GM19099 (cell line): ENCODE measurements around the gene ZNF598.
A peak's percentile ranks its signal among the peaks of the same experiment; 100 is the strongest.

Experiments used
- POLR2A ChIP-seq: IDR thresholded peaks from 3 replicates; pipeline ENCODE4 v1.6.1; 2011; ENCODE audit warnings: low read depth; ENCODE audit not compliant: insufficient read length; ENCODE audit errors: extremely low read depth

ZNF598 gene

GRCh38 chr16:1993731-1994131 is 15.9 kb downstream of the ZNF598 start:
- no peak for TF ChIP-seq POLR2A

DNA sequence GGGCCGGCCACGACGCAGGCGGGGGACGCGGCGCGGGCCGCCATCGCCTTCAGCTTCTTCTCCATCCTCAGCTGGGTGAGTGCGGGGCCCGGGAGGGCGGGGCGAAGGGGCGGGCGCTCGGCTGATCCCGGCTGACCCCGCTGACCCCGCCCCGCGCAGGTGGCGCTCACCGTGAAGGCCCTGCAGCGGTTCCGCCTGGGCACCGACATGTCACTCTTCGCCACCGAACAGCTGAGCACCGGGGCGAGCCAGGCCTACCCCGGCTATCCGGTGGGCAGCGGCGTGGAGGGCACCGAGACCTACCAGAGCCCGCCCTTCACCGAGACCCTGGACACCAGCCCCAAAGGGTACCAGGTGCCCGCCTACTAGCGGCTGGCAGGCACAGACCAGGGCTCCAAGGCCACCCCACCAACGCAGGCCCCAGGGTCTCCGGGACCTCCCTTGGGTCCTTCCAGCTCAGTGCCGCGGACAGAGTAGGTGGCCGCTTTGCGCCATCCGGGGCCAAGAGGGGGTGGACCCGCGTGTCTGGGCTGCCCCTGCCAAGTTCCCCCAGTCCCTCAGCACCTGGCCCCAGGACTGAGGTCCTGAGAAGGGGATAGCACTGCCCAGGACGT is 16.8 kb downstream of the ZNF598 start:
- TF ChIP-seq POLR2A = no peak

DNA sequence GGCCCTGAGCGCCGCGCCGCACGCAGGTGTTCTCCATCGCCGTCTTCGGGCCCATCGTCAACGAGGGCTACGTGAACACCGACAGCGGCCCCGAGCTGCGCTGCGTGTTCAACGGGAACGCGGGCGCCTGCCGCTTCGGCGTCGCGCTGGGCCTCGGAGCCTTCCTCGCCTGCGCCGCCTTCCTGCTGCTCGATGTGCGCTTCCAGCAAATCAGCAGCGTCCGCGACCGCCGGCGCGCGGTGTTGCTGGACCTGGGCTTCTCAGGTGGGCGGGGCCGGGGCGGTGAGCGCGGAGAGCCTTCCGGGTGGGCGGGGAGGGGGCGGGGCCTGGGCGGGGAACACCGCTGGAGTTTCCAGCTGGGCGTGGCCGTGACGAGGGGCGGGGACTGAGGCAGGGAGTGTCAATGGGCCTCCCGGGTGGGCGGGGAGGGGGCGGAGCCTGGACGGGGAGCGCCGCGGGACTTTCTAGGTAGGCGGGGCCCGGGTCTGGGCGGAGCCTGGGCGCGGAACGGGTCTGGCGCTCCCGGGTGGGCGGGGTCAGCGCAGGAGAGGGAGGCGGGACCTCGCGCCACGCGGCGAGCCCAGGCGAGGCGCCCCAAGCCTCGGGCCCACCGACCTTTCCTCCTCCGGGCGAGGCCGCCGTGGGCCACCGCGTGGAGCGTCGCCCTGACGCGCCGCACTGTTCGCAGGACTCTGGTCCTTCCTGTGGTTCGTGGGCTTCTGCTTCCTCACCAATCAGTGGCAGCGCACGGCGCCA is 17.5 kb downstream of the ZNF598 start:
- peak; percentile 75 for TF ChIP-seq POLR2A

GRCh38 chr16:1991588-1991947 is 18.1 kb downstream of the ZNF598 start:
- TF ChIP-seq POLR2A = no peak

- peak; percentile 67 for TF ChIP-seq POLR2A
Measured at GRCh38 chr16:1991135-1991551, 18.5 kb downstream of the ZNF598 start.

- peak; percentile 35 for TF ChIP-seq POLR2A
Measured at GRCh38 chr16:1990351-1991134, 19.1 kb downstream of the ZNF598 start.

DNA sequence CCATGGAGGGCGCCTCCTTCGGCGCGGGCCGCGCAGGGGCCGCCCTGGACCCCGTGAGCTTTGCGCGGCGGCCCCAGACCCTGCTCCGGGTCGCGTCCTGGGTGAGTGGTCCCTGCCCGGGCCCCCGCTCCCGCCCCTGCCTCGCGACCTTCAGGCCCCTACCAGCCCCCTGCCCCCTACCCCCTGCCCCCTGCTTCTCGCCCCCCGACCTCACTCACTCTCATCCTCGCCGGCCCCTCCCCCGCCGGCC is 19.6 kb downstream of the ZNF598 start:
- TF ChIP-seq POLR2A = no peak

GRCh38 chr16:1989209-1990100 is 20.2 kb downstream of the ZNF598 start, which contains the start of gene SYNGR3:
Gene SYNGR3 (plus strand): TSS chr16:1989970. CDS start chr16:1990103, 133 bp downstream.
- no peak for TF ChIP-seq POLR2A

DNA sequence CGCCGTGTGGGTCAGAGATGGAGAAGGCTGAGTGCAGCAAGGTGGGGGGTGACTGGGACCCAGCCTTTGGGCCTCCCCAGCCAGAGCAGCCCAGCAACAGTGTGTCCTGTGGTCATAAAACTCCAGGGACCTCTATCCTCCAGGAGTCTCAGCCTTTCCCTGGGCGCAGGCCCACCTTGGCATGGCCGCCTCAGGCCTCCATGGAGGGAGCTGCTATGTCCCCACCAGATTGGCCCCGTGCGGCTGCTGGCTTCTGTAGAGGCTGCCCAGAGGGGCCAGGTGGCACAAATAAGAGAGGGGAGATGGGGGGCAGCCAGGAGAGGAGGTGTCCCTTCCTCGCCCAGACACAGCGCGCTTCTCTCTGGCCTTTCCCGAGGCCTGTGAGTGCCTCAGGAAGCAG is 22.4 kb downstream of the ZNF598 start:
- TF ChIP-seq POLR2A = no peak

DNA sequence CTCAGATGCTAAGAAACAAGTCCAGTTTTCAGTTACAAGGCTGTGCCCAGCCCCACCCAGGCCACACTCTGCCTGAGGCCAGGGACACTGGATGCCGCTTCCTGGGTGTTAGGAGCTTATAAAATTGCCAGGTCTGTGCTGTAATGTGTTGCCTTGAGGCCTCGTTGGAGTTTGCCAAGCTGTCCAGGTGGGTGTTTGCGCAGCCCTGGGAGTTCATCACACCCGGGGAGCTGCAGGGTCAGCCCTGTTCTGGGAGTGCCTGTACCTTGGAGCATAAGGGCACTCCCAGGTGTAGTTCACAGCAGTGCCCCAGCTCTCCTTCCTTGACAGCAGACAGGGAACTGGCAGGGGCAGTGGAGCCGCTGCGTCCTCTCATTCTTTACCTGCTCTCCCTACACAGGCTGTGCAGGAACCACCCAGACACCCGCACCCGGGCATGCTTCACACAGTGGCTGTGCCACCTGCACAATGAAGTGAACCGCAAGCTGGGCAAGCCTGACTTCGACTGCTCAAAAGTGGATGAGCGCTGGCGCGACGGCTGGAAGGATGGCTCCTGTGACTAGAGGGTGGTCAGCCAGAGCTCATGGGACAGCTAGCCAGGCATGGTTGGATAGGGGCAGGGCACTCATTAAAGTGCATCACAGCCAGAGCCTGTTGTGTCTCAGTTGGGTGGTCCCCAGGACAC is 24.0 kb downstream of the ZNF598 start:
- TF ChIP-seq POLR2A = no peak

DNA sequence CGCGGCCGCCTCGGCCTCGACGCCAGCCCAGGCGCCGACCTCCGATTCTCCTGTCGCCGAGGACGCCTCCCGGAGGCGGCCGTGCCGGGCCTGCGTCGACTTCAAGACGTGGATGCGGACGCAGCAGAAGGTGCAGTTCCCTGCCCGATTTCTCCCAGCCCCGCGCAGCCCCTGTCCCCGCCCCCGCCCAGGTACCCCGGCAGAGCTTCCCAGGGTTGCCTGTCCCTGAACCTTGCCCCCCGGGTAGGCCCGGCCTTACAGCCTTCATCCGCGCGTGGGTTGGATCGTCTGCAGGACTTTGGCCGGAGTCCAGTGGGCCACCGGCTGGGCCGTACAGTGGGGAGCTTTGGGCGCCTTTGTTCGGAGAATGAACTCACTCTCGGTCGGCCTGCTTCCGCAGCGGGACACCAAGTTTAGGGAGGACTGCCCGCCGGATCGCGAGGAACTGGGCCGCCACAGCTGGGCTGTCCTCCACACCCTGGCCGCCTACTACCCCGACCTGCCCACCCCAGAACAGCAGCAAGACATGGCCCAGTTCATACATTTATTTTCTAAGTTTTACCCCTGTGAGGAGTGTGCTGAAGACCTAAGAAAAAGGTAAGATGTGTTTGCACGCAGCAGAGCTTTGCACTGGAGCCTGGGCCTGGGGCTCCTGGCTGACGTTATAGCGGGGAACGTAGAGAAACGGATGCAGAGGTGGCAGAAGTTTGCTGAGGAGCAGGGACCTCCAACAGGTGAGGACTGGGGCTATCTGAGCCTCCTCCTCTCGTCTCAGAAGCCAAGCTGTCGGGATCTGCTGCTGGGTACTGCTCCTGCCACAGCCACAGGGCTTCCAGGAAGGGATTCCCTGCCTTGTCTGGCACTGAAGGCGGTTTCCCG is 25.0 kb downstream of the ZNF598 start:
- TF ChIP-seq POLR2A = no peak

- peak; percentile 93 for TF ChIP-seq POLR2A
Measured at GRCh38 chr16:1983544-1984346, 25.9 kb downstream of the ZNF598 start, which contains the start of gene GFER. Gene GFER (plus strand): TSS chr16:1984193. CDS start chr16:1984219, 26 bp downstream.
